ENCODE data around the gene ANKRD52. TPM values are rescaled to one million over a fixed set of nuclear protein-coding genes. Genes with fewer than 3 reads are reported as not detected.
A peak's percentile ranks its signal among the peaks of the same experiment; 100 is the strongest.

The ANKRD52 gene
- total and polyA plus RNA-seq, 9 of the 15 experiments (the other 6 are each of a cell fraction or from before 2014, with no cell fraction given): 0.52 to 46.8 (median 7.9) TPM

DNA sequence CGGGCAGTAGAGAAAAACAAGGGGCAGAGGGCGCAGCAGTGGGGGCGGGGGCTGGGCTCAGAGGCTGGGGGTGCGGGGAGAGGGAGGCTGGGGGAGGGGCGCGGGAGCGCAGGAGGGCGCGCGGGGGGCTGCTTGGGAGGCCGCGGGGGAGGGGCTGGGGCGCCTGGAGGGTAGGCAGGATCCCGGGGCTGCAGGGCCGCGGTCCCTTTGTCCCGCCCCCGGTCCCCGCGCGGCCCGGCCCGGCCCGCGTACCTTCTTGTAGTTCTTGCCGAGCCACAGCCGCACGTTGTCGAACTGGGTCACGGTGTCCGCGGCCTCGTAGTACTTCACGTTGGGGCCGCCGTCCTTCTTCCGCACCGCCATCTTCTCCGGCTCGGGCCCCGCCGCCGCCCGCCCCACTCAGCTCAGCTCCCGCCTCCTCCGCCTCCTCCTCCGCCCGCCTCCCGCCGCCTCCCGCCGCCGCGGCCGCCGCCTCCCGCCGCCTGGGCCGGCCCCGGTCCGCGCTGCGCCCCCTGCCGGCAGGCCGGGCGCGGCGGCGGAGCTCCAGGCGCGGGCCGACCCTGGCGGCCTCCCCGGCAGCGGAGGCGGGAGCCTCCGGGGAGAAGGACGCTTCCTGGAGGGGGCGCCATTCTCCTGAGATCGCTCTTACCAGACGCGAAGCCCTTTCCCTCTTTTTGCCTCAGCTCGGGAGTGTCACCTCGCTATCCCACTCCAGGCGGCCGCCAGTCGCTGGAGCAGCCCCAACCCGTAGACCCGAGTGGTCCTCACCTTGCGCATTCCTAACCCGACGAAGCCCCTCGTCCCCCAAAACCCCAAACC, 68.9 kb downstream of the ANKRD52 start, which contains the start of gene SMARCC2 (continued):
- TF ChIP-seq ARID2 (IDR thresholded peaks at IDR 0.05): no peak
- no peak for TF ChIP-seq LARP7 (IDR thresholded peaks at IDR 0.05)
- no peak for TF ChIP-seq NFYB (IDR thresholded peaks at IDR 0.05; ENCODE audit: extremely low read depth, insufficient read length)
- no peak for TF ChIP-seq HNRNPL (IDR thresholded peaks at IDR 0.05; ENCODE audit: low read depth, low read length)
- no peak for TF ChIP-seq NR4A1 (CRISPR knock-in tag; IDR thresholded peaks at IDR 0.05)
- TF ChIP-seq NR4A1 (tag; IDR thresholded peaks at IDR 0.05): no peak
- TF ChIP-seq SMARCC2 (IDR thresholded peaks at IDR 0.05; ENCODE audit: low read depth): no peak
- no peak for TF ChIP-seq STAG1 (CRISPR knock-in tag; IDR thresholded peaks at IDR 0.05; ENCODE audit: borderline replicate concordance)
- TF ChIP-seq, protein P1, sequence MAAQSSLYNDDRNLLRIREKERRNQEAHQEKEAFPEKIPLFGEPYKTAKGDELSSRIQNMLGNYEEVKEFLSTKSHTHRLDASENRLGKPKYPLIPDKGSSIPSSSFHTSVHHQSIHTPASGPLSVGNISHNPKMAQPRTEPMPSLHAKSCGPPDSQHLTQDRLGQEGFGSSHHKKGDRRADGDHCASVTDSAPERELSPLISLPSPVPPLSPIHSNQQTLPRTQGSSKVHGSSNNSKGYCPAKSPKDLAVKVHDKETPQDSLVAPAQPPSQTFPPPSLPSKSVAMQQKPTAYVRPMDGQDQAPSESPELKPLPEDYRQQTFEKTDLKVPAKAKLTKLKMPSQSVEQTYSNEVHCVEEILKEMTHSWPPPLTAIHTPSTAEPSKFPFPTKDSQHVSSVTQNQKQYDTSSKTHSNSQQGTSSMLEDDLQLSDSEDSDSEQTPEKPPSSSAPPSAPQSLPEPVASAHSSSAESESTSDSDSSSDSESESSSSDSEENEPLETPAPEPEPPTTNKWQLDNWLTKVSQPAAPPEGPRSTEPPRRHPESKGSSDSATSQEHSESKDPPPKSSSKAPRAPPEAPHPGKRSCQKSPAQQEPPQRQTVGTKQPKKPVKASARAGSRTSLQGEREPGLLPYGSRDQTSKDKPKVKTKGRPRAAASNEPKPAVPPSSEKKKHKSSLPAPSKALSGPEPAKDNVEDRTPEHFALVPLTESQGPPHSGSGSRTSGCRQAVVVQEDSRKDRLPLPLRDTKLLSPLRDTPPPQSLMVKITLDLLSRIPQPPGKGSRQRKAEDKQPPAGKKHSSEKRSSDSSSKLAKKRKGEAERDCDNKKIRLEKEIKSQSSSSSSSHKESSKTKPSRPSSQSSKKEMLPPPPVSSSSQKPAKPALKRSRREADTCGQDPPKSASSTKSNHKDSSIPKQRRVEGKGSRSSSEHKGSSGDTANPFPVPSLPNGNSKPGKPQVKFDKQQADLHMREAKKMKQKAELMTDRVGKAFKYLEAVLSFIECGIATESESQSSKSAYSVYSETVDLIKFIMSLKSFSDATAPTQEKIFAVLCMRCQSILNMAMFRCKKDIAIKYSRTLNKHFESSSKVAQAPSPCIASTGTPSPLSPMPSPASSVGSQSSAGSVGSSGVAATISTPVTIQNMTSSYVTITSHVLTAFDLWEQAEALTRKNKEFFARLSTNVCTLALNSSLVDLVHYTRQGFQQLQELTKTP (IDR thresholded peaks at IDR 0.05; ENCODE audit: low read depth in 1 of 2, partially characterized antibody in 2 of 2): no peak
- no peak for TF ChIP-seq ZNF77 (CRISPR knock-in tag; IDR thresholded peaks at IDR 0.05)
- TF ChIP-seq CAMTA2 (CRISPR knock-in tag; conservative IDR thresholded peaks at IDR 0.05): no peak
- no peak for TF ChIP-seq SNIP1 (IDR thresholded peaks at IDR 0.05; ENCODE audit: low read depth)
- no peak; the same call in 1 of the 2 replicates for TF ChIP-seq TCF3 (CRISPR knock-in tag; IDR thresholded peaks at IDR 0.05)
- TF ChIP-seq ZC3H4 (CRISPR knock-in tag; IDR thresholded peaks at IDR 0.05; ENCODE audit: borderline replicate concordance): no peak
- TF ChIP-seq CREBBP (IDR thresholded peaks at IDR 0.05; ENCODE audit: low read depth, low read length): no peak
- TF ChIP-seq, protein P2, sequence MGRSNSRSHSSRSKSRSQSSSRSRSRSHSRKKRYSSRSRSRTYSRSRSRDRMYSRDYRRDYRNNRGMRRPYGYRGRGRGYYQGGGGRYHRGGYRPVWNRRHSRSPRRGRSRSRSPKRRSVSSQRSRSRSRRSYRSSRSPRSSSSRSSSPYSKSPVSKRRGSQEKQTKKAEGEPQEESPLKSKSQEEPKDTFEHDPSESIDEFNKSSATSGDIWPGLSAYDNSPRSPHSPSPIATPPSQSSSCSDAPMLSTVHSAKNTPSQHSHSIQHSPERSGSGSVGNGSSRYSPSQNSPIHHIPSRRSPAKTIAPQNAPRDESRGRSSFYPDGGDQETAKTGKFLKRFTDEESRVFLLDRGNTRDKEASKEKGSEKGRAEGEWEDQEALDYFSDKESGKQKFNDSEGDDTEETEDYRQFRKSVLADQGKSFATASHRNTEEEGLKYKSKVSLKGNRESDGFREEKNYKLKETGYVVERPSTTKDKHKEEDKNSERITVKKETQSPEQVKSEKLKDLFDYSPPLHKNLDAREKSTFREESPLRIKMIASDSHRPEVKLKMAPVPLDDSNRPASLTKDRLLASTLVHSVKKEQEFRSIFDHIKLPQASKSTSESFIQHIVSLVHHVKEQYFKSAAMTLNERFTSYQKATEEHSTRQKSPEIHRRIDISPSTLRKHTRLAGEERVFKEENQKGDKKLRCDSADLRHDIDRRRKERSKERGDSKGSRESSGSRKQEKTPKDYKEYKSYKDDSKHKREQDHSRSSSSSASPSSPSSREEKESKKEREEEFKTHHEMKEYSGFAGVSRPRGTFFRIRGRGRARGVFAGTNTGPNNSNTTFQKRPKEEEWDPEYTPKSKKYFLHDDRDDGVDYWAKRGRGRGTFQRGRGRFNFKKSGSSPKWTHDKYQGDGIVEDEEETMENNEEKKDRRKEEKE (IDR thresholded peaks at IDR 0.05; ENCODE audit: borderline replicate concordance in 1 of 2, control insufficient read depth in 1 of 2, low read depth in 2 of 2, low read length in 1 of 2): peak in 1 of 2 experiments; percentile 79; a peak in 1 of 4 replicates
- TF ChIP-seq ZNF707 (CRISPR knock-in tag; conservative IDR thresholded peaks at IDR 0.05): no peak
- TF ChIP-seq SMAD2 (IDR thresholded peaks at IDR 0.05; ENCODE audit: low read depth, low read length): no peak
- no peak for TF ChIP-seq SRSF3 (IDR thresholded peaks at IDR 0.05; ENCODE audit: insufficient read depth, low read length)
- no peak for TF ChIP-seq RBM22 (IDR thresholded peaks at IDR 0.05; ENCODE audit: low read depth, low read length, poor library complexity, severe bottlenecking)
- no peak for TF ChIP-seq RHOXF2B (CRISPR knock-in tag; conservative IDR thresholded peaks at IDR 0.05)

Measured in K562 (cell line).